Ishikawa (cell line): ENCODE measurements around the gene GSAP.

Experiments
- CEBPB ChIP-seq: IDR thresholded peaks from 2 replicates; pipeline ENCODE4 v1.6.1; 2012
- CREB1 ChIP-seq: IDR thresholded peaks from 2 replicates; pipeline ENCODE4 v1.6.1; 2012; ENCODE audit warnings: low read depth
- EGR1 ChIP-seq: IDR thresholded peaks from 2 replicates; pipeline ENCODE4 v1.6.1; 2012
- EP300 ChIP-seq: IDR thresholded peaks from 2 replicates; pipeline ENCODE4 v1.6.1; 2012; ENCODE audit warnings: borderline replicate concordance
- FOXM1 ChIP-seq: IDR thresholded peaks from 2 replicates; pipeline ENCODE4 v1.6.1; 2012; ENCODE audit warnings: low read depth, borderline replicate concordance
- NFIC ChIP-seq: IDR thresholded peaks from 2 replicates; pipeline ENCODE4 v1.6.1; 2012
- RAD21 ChIP-seq: IDR thresholded peaks from 2 replicates; pipeline ENCODE4 v1.6.1; 2012; ENCODE audit warnings: low read depth
- TAF1 ChIP-seq: IDR thresholded peaks from 2 replicates; pipeline ENCODE4 v1.6.1; 2012; ENCODE audit warnings: low read depth, mild to moderate bottlenecking
- TCF12 ChIP-seq: IDR thresholded peaks from 2 replicates; pipeline ENCODE4 v1.6.1; 2012; ENCODE audit warnings: low read depth
- TEAD4 ChIP-seq: IDR thresholded peaks from 2 replicates; pipeline ENCODE4 v1.6.1; 2012
- YY1 ChIP-seq: IDR thresholded peaks from 2 replicates; pipeline ENCODE4 v1.6.1; 2012; ENCODE audit warnings: low read depth
- ZBTB7A ChIP-seq: IDR thresholded peaks from 2 replicates; pipeline ENCODE4 v1.6.1; 2012; ENCODE audit warnings: low read depth
- TF ChIP-seq, protein P1 (sequence below): IDR thresholded peaks from 2 replicates; pipeline ENCODE4 v1.6.1; 2012; ENCODE audit warnings: low read depth, mild to moderate bottlenecking
- TF ChIP-seq, protein P2 (sequence below): IDR thresholded peaks from 2 replicates; pipeline ENCODE4 v1.6.1; 2012
- TF ChIP-seq, protein P3 (sequence below): IDR thresholded peaks from 2 replicates; pipeline ENCODE4 v1.6.1; 2012

GSAP gene

DNA sequence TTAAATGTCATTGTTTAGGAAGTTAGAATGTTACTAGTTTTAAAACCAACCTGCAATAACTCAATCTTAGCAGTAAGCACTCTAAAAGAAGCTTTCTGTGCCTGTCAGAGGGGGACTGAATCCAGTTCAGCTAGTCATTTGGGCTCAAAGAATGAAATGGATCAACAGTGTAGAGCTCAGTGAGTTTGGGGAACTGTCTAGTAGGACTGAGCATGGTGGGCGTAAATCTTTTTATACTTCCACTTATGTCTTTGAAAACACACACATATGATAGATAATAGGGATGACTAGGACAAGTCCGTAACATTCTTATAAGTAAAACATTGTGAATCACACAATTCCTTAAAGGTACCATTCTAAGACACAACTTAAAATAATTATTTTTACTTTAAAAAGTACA lies 11.5 kb downstream of the GSAP start:
- TF ChIP-seq TAF1 (no peak), TEAD4 (no peak)
- TF ChIP-seq, protein P1, sequence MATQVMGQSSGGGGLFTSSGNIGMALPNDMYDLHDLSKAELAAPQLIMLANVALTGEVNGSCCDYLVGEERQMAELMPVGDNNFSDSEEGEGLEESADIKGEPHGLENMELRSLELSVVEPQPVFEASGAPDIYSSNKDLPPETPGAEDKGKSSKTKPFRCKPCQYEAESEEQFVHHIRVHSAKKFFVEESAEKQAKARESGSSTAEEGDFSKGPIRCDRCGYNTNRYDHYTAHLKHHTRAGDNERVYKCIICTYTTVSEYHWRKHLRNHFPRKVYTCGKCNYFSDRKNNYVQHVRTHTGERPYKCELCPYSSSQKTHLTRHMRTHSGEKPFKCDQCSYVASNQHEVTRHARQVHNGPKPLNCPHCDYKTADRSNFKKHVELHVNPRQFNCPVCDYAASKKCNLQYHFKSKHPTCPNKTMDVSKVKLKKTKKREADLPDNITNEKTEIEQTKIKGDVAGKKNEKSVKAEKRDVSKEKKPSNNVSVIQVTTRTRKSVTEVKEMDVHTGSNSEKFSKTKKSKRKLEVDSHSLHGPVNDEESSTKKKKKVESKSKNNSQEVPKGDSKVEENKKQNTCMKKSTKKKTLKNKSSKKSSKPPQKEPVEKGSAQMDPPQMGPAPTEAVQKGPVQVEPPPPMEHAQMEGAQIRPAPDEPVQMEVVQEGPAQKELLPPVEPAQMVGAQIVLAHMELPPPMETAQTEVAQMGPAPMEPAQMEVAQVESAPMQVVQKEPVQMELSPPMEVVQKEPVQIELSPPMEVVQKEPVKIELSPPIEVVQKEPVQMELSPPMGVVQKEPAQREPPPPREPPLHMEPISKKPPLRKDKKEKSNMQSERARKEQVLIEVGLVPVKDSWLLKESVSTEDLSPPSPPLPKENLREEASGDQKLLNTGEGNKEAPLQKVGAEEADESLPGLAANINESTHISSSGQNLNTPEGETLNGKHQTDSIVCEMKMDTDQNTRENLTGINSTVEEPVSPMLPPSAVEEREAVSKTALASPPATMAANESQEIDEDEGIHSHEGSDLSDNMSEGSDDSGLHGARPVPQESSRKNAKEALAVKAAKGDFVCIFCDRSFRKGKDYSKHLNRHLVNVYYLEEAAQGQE, result no peak

DNA sequence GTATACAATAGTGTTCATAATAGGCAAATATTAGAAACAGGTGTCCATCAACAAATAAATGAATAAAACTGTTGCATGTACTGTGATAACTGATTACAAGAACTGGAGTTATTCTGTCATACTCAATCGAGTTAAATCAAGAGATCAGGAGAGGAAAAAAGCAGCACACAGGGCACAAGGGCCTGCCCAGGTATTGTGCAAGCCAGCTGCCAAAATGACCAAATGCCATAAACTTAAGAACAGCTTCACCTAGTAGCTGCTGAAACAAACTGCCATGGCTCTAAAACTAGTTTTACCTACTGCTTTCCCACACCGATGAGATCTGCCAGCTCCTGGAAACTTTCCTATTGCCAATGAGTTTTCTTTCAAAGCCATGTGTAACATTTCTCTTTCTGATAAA lies 12.2 kb downstream of the GSAP start:
- no peak for TF ChIP-seq TCF12
- TF ChIP-seq ZBTB7A, result no peak
- no peak for TF ChIP-seq NFIC
- TF ChIP-seq YY1, result no peak
- TF ChIP-seq CREB1, result no peak
- TF ChIP-seq, protein P2, sequence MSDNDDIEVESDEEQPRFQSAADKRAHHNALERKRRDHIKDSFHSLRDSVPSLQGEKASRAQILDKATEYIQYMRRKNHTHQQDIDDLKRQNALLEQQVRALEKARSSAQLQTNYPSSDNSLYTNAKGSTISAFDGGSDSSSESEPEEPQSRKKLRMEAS, result no peak
- TF ChIP-seq FOXM1, result no peak
- no peak for TF ChIP-seq EP300
- TF ChIP-seq, protein P1, result no peak
- no peak for TF ChIP-seq TEAD4
- TF ChIP-seq, protein P3, sequence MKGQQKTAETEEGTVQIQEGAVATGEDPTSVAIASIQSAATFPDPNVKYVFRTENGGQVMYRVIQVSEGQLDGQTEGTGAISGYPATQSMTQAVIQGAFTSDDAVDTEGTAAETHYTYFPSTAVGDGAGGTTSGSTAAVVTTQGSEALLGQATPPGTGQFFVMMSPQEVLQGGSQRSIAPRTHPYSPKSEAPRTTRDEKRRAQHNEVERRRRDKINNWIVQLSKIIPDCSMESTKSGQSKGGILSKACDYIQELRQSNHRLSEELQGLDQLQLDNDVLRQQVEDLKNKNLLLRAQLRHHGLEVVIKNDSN, result no peak
- no peak for TF ChIP-seq RAD21
- no peak for TF ChIP-seq TAF1
- TF ChIP-seq EGR1, result no peak
- no peak for TF ChIP-seq CEBPB

DNA sequence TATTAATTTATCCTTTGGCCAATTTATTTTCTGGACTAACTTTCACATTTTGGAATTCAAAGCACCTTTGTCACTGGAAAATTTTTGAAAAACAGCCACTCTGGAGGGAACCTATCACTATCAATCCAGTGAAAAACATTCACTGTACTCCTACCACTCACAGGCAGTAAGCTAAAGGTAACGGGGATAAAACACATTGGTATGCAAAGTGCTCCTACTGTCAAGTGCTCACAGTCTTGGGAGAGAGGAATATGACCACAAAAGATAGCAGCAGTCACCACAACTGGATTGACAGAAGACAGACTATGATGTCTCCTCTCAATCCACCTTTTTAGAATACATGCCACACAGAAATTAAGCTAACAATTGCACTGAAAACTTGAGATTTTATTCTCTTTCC lies 13.3 kb downstream of the GSAP start:
- TF ChIP-seq, protein P1, result no peak
- TF ChIP-seq EP300, result no peak

DNA sequence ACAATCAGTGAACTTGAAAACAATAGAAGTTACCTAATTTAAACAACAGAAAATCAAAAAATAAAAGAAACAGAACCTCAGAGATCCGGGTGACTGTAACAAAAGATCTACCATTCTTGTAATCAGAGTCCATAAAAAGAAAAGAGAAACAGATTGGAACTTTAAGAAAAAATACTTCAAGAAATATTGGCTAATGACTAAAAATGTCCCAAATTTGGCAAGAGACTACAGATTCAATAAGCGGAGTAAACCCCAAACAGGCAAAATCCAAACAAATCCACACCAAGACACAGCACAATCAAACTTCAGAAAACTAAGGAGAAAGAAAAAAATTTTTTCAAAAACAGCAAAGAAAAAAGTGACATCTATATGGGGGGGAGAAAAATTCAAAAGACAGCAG lies 15.1 kb downstream of the GSAP start:
- TF ChIP-seq EGR1, result no peak
- no peak for TF ChIP-seq TAF1
- TF ChIP-seq ZBTB7A, result no peak
- TF ChIP-seq EP300, result no peak
- TF ChIP-seq CEBPB, result no peak
- TF ChIP-seq, protein P1, result no peak
- TF ChIP-seq YY1, result no peak
- no peak for TF ChIP-seq TEAD4
- TF ChIP-seq CREB1, result no peak
- no peak for TF ChIP-seq RAD21
- TF ChIP-seq, protein P3, result no peak
- TF ChIP-seq TCF12, result no peak
- no peak for TF ChIP-seq FOXM1
- TF ChIP-seq NFIC, result no peak
